Trophoblast cell (in vitro differentiated cells and primary cell): ENCODE measurements around the gene SP5.
"Not testable (repeated sequence)": the region's sequence is repeated elsewhere in the genome, so short reads cannot be mapped to it uniquely, and the experiment has no call there.

Experiments used
- DNase-seq, 2 donors: peaks; one replicate each; pipeline ENCODE4 v3.0.0-alpha.2; 2016
- H2AFZ ChIP-seq: 2 replicates; pipeline ENCODE4 v1.6.1; 2013; ENCODE audit warnings: low read length, moderate library complexity, mild to moderate bottlenecking; ENCODE audit not compliant: insufficient read depth, poor library complexity
- H2AK5ac ChIP-seq: 2 replicates; pipeline ENCODE4 v1.6.1; 2013; ENCODE audit warnings: mild to moderate bottlenecking, low read length
- H2BK120ac ChIP-seq: 2 replicates; pipeline ENCODE4 v1.6.1; 2013; ENCODE audit warnings: low read length, mild to moderate bottlenecking, moderate library complexity; ENCODE audit not compliant: insufficient read depth, poor library complexity
- H2BK12ac ChIP-seq: 2 replicates; pipeline ENCODE4 v1.6.1; 2013; ENCODE audit warnings: mild to moderate bottlenecking, low read length, moderate library complexity
- H2BK5ac ChIP-seq: 2 replicates; pipeline ENCODE4 v1.6.1; 2013; ENCODE audit warnings: low read length, low read depth, moderate library complexity, mild to moderate bottlenecking; ENCODE audit not compliant: poor library complexity
- H3K14ac ChIP-seq: 2 replicates; pipeline ENCODE4 v1.6.1; 2013; ENCODE audit warnings: mild to moderate bottlenecking, low read length
- H3K18ac ChIP-seq: 2 replicates; pipeline ENCODE4 v1.6.1; 2013; ENCODE audit warnings: mild to moderate bottlenecking, low read length
- H3K23ac ChIP-seq: 2 replicates; pipeline ENCODE4 v1.6.1; 2013; ENCODE audit warnings: low read length
- H3K27ac ChIP-seq: 2 replicates; pipeline ENCODE4 v1.5.1; 2013; ENCODE audit warnings: low read depth, mild to moderate bottlenecking, inconsistent platforms, low read length, moderate library complexity
- H3K27me3 ChIP-seq: 2 replicates; pipeline ENCODE4 v1.6.1; 2013; ENCODE audit warnings: inconsistent platforms, mild to moderate bottlenecking, low read length, moderate library complexity; ENCODE audit not compliant: insufficient read depth
- H3K36me3 ChIP-seq, 2 experiments: 1 replicate in 1 of 2; 2 replicates in 1 of 2; pipeline ENCODE4 v1.6.1; 2013; ENCODE audit warnings: low read length in 2 of 2, mild to moderate bottlenecking in 2 of 2, moderate library complexity in 1 of 2; ENCODE audit not compliant: insufficient read depth in 2 of 2, control insufficient read depth in 1 of 2
- H3K4ac ChIP-seq: 2 replicates; pipeline ENCODE4 v1.6.1; 2013; ENCODE audit warnings: low read depth, mild to moderate bottlenecking, low read length, moderate library complexity
- H3K4me1 ChIP-seq, 2 experiments: 1 replicate in 1 of 2; 2 replicates in 1 of 2; pipeline ENCODE4 v1.6.1; 2013; ENCODE audit warnings: low read length in 2 of 2, mild to moderate bottlenecking in 2 of 2, moderate library complexity in 1 of 2; ENCODE audit not compliant: insufficient read depth in 2 of 2, control insufficient read depth in 1 of 2
- H3K4me2 ChIP-seq: 2 replicates; pipeline ENCODE4 v1.6.1; 2013; ENCODE audit warnings: inconsistent platforms, mild to moderate bottlenecking, low read length, moderate library complexity
- H3K4me3 ChIP-seq: 2 replicates; pipeline ENCODE4 v1.5.1; 2013; ENCODE audit warnings: mild to moderate bottlenecking, low read depth, low read length, inconsistent platforms
- H3K79me1 ChIP-seq: one replicate; pipeline ENCODE4 v1.6.1; 2013; ENCODE audit warnings: low read length
- H3K79me2 ChIP-seq: 2 replicates; pipeline ENCODE4 v1.6.1; 2013; ENCODE audit warnings: low read length, mild to moderate bottlenecking; ENCODE audit not compliant: control insufficient read depth, insufficient read depth, poor library complexity
- H3K9ac ChIP-seq: 2 replicates; pipeline ENCODE4 v1.6.1; 2013; ENCODE audit warnings: mild to moderate bottlenecking, low read length
- H3K9me3 ChIP-seq: 2 replicates; pipeline ENCODE4 v1.6.1; 2013; ENCODE audit warnings: low read depth, mild to moderate bottlenecking, control low read depth, inconsistent platforms, low read length; ENCODE audit not compliant: insufficient read depth
- H4K12ac ChIP-seq: 2 replicates; pipeline ENCODE4 v1.6.1; 2013; ENCODE audit warnings: low read depth, mild to moderate bottlenecking, low read length, moderate library complexity
- H4K8ac ChIP-seq: 2 replicates; pipeline ENCODE4 v1.6.1; 2013; ENCODE audit warnings: low read depth, mild to moderate bottlenecking, low read length, moderate library complexity
- H4K91ac ChIP-seq: one replicate; pipeline ENCODE4 v1.6.1; 2013; ENCODE audit warnings: low read depth, mild to moderate bottlenecking, low read length, moderate library complexity
- WGBS: extraction: QIAGEN DNeasy Blood & Tissue Kit; methylation state at CpG from one replicate; pipeline ENCODE4 v1.1.7; 2013; ENCODE audit warnings: missing lambda C conversion rate; ENCODE audit not compliant: insufficient read length, insufficient coverage; ENCODE audit errors: extremely low coverage; 5-methylcytosine and 5-hydroxymethylcytosine counted together

SP5 gene

DNA sequence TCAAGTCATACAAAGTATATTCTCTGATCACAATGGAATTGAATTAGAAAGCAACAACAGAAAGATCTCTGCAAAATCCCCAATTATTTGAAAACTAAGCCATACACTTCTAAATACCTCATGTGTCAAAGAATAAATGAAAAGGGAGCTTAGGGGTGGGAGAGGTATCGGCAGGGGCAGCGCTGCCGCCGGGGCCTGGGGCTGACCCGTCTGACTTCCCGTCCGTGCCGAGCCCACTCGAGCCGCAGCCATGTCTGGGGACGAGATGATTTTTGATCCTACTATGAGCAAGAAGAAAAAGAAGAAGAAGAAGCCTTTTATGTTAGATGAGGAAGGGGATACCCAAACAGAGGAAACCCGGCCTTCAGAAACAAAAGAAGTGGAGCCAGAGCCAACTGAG is 36.4 kb downstream of the SP5 start:
- H3K23ac ChIP-seq, H4K12ac ChIP-seq, H4K8ac ChIP-seq, H3K14ac ChIP-seq, H3K79me1 ChIP-seq, H3K9ac ChIP-seq, H3K18ac ChIP-seq, H2AK5ac ChIP-seq, H3K27ac ChIP-seq, H2AFZ ChIP-seq, H3K27me3 ChIP-seq, H2BK5ac ChIP-seq, H3K4me1 ChIP-seq, DNase-seq, H3K9me3 ChIP-seq, H2BK120ac ChIP-seq, H4K91ac ChIP-seq, H3K4ac ChIP-seq, H3K79me2 ChIP-seq, H3K4me2 ChIP-seq, H2BK12ac ChIP-seq, H3K36me3 ChIP-seq, H3K4me3 ChIP-seq: not testable (repeated sequence)
- WGBS, result no CpG with 5 or more reads among the region's 12 CpGs

GRCh38 chr2:170761572-170761971 is 46.4 kb downstream of the SP5 start:
- Histone ChIP-seq H3K14ac (no peak overlapping the region), H3K79me1 (no peaks in the 10 kb centered on the region), H4K12ac (no peak overlapping the region), H3K27me3 (no peaks in the 10 kb centered on the region), H3K18ac (no peak overlapping the region), H2BK12ac (no peak overlapping the region), H2BK5ac (no peak overlapping the region), H3K4me3 (no peak overlapping the region), H3K27ac (no peak overlapping the region), H3K9ac (no peak overlapping the region), H3K9me3 (no peaks in the 10 kb centered on the region), H3K79me2 (no peaks in the 10 kb centered on the region), H3K23ac (no peak overlapping the region), H2AFZ (no peak overlapping the region), H2AK5ac (no peak overlapping the region), H3K36me3 (no peaks in the 10 kb centered on the region), H2BK120ac (no peak overlapping the region), H3K4me1 (no peaks in the 10 kb centered on the region), H4K8ac (no peak overlapping the region), H3K4ac (no peak overlapping the region), H4K91ac (no peak overlapping the region), H3K4me2 (no peak overlapping the region)
- no peak for DNase-seq

- Histone ChIP-seq H4K8ac (no peak overlapping the region), H2BK5ac (no peak overlapping the region), H3K18ac (no peak overlapping the region), H3K4me2 (no peak overlapping the region), H2BK12ac (no peak overlapping the region), H2AK5ac (no peak overlapping the region), H3K79me1 (no peaks in the 10 kb centered on the region), H3K36me3 (no peaks in the 10 kb centered on the region), H2AFZ (no peak overlapping the region), H4K12ac (no peak overlapping the region), H3K4ac (no peak overlapping the region), H3K4me3 (no peak overlapping the region), H3K79me2 (no peaks in the 10 kb centered on the region), H4K91ac (no peak overlapping the region), H3K4me1 (no peaks in the 10 kb centered on the region), H3K23ac (no peak overlapping the region), H3K9ac (no peak overlapping the region), H3K9me3 (no peaks in the 10 kb centered on the region), H3K27me3 (no peaks in the 10 kb centered on the region), H3K14ac (no peak overlapping the region), H2BK120ac (no peak overlapping the region), H3K27ac (no peak overlapping the region)
- WGBS, result no CpG with 5 or more reads among the region's 7 CpGs
- no peak for DNase-seq
Measured at GRCh38 chr2:170762760-170763159, 47.6 kb downstream of the SP5 start.

- H3K9ac ChIP-seq, result no peak overlapping the region
- no peaks in the 10 kb centered on the region for H3K4me1 ChIP-seq
- no peak overlapping the region for H3K4me3 ChIP-seq
- H2AFZ ChIP-seq, result no peak overlapping the region
- H2AK5ac ChIP-seq, result no peak overlapping the region
- no peaks in the 10 kb centered on the region for H3K9me3 ChIP-seq
- H3K14ac ChIP-seq, result no peak overlapping the region
- no peak overlapping the region for H3K27ac ChIP-seq
- no peak overlapping the region for H4K91ac ChIP-seq
- no peak overlapping the region for H3K4ac ChIP-seq
- H3K36me3 ChIP-seq, result no peaks in the 10 kb centered on the region
- H3K79me1 ChIP-seq, result no peaks in the 10 kb centered on the region
- no peak overlapping the region for H2BK120ac ChIP-seq
- H3K23ac ChIP-seq, result no peak overlapping the region
- no peak overlapping the region for H2BK5ac ChIP-seq
- no peak overlapping the region for H4K8ac ChIP-seq
- no peaks in the 10 kb centered on the region for H3K79me2 ChIP-seq
- no peak overlapping the region for H4K12ac ChIP-seq
- no peak overlapping the region for H3K18ac ChIP-seq
- H3K27me3 ChIP-seq, result no peaks in the 10 kb centered on the region
- WGBS, result no CpG with 5 or more reads among the region's 4 CpGs
- H3K4me2 ChIP-seq, result no peak overlapping the region
- no peak overlapping the region for H2BK12ac ChIP-seq
- no peak for DNase-seq
Measured at GRCh38 chr2:170763232-170763631, 48.1 kb downstream of the SP5 start.

DNA sequence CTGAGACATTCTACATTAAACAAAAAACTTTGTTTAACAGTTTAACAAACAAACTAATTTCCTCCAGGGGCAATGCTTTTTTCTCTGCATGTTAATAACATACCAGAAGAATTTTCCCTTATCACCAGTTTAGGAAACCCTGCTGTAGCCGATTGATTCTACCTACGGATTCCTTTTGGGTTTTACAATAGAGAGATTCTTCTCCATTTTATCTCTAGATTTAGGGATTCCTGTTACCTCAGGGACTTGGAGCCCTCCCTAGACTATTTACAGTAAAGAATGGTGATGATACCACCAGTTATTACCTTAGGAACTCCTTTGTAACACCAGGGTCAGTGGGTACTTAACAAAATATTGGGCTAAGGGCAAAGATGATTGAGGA is 49.7 kb downstream of the SP5 start:
- Histone ChIP-seq H4K12ac (no peak overlapping the region), H3K79me2 (no peaks in the 10 kb centered on the region), H3K27me3 (no peaks in the 10 kb centered on the region), H3K23ac (no peak overlapping the region), H3K4me3 (no peak overlapping the region), H3K9ac (no peak overlapping the region), H2AFZ (no peak overlapping the region), H3K79me1 (no peaks in the 10 kb centered on the region), H3K4me1 (no peaks in the 10 kb centered on the region), H3K27ac (no peak overlapping the region), H3K4ac (no peak overlapping the region), H4K8ac (no peak overlapping the region), H3K9me3 (no peaks in the 10 kb centered on the region), H2BK5ac (no peak overlapping the region), H2BK12ac (no peak overlapping the region), H3K18ac (no peak overlapping the region), H2AK5ac (no peak overlapping the region), H3K4me2 (no peak overlapping the region), H4K91ac (no peak overlapping the region), H2BK120ac (no peak overlapping the region), H3K36me3 (no peaks in the 10 kb centered on the region), H3K14ac (no peak overlapping the region)
- WGBS, result no CpG with 5 or more reads among the region's 2 CpGs
- no peak for DNase-seq
